Activated naive CD4-positive, alpha-beta T cell (primary cell): Measurements from ENCODE around the gene TUBB4B.

ENCODE experiments used
- DNase-seq, 4 experiments: peaks; one replicate each; lab custom pipeline; 2025; lab: John Stamatoyannopoulos, UW

The TUBB4B gene

GRCh38 chr9:137212520-137212919 lies 28.6 kb upstream of the TUBB4B start:
- no peak for DNase-seq

GRCh38 chr9:137213160-137214060 lies 27.7 kb upstream of the TUBB4B start:
- DNase-seq = no peak

- no peak for DNase-seq
Observed at GRCh38 chr9:137214620-137215019, 26.5 kb upstream of the TUBB4B start.

GRCh38 chr9:137215196-137215986 lies 25.7 kb upstream of the TUBB4B start:
- no peak for DNase-seq

- no peak for DNase-seq
Observed at GRCh38 chr9:137216188-137216965, 24.7 kb upstream of the TUBB4B start.

- no peak for DNase-seq
Observed at GRCh38 chr9:137217276-137218211, 23.5 kb upstream of the TUBB4B start.

- no peak for DNase-seq
Observed at GRCh38 chr9:137218212-137218753, 22.8 kb upstream of the TUBB4B start.

GRCh38 chr9:137218754-137219271 lies 22.3 kb upstream of the TUBB4B start:
- no peak for DNase-seq

- no peak for DNase-seq
Observed at GRCh38 chr9:137219757-137220316, 21.2 kb upstream of the TUBB4B start.

GRCh38 chr9:137220317-137221094 lies 20.6 kb upstream of the TUBB4B start:
- DNase-seq = no peak

- no peak for DNase-seq
Observed at GRCh38 chr9:137221095-137221505, 20.0 kb upstream of the TUBB4B start.

GRCh38 chr9:137221506-137222111 lies 19.5 kb upstream of the TUBB4B start:
- DNase-seq = no peak

- no peak for DNase-seq
Observed at GRCh38 chr9:137222190-137223077, 18.7 kb upstream of the TUBB4B start, which contains the start of gene RNF208. Gene RNF208 (minus strand): TSS chr9:137222240. CDS start chr9:137221212, 1,028 bp downstream.

GRCh38 chr9:137223078-137223970 lies 17.8 kb upstream of the TUBB4B start:
- DNase-seq = peak; percentile 98 to 99 (median 98)

GRCh38 chr9:137224830-137225694 lies 16.0 kb upstream of the TUBB4B start, which contains the start of gene CYSRT1:
Gene CYSRT1 (plus strand): TSS chr9:137225174. CDS start chr9:137225622, 448 bp downstream.
- DNase-seq = no peak
